H1 (cell line): ENCODE data around the gene SLC9C2. TPM values are rescaled to one million over a fixed set of nuclear protein-coding genes. Genes with fewer than 3 reads are reported as not detected.

ENCODE experiments used
- CTCF ChIA-PET: fragments of 300-600 bp; sonication (Branson Sonifier 250); formaldehyde crosslinking; loops from one replicate; lab custom pipeline; 2021; ENCODE audit not compliant: partially characterized antibody; lab: Charles Lee
- POLR2A ChIA-PET: fragments of 300-600 bp; sonication (Branson Sonifier 250); formaldehyde crosslinking; loops from one replicate; lab custom pipeline; 2021; ENCODE audit warnings: inconsistent platforms; ENCODE audit not compliant: partially characterized antibody; lab: Charles Lee
- DNase-seq, 2 experiments: peaks; one replicate each; pipeline versions ENCODE4 v3.0.0 to v3.0.0-alpha.2; 2010 to 2022; ENCODE audit warnings: low spot score in 2 of 2, low read depth in 1 of 2, mixed read lengths in 1 of 2
- FAIRE-seq: peaks from 2 replicates; lab custom pipeline; 2011; peaks lifted over from hg19 to GRCh38; lab: Jason Lieb, UNC
- H2AFZ ChIP-seq: 2 replicates; pipeline ENCODE4 v1.8.1; 2012; ENCODE audit warnings: low read length, inconsistent platforms
- H2AK5ac ChIP-seq: 2 replicates; pipeline ENCODE4 v1.6.1; 2013; ENCODE audit warnings: low read depth, low read length
- H2BK120ac ChIP-seq: replicated peaks from 2 replicates; pipeline ENCODE3; 2013; ENCODE audit warnings: low read depth, low read length, inconsistent platforms
- H2BK12ac ChIP-seq: 2 replicates; pipeline ENCODE4 v1.6.1; 2013; ENCODE audit warnings: low read depth, low read length
- H2BK15ac ChIP-seq: 2 replicates; pipeline ENCODE4 v1.6.1; 2013; ENCODE audit warnings: low read length
- H2BK20ac ChIP-seq: 2 replicates; pipeline ENCODE4 v1.6.1; 2013; ENCODE audit warnings: low read length
- H2BK5ac ChIP-seq: 2 replicates; pipeline ENCODE4 v1.6.1; 2013; ENCODE audit warnings: low read depth, low read length
- H3K14ac ChIP-seq: 2 replicates; pipeline ENCODE4 v1.6.1; 2013; ENCODE audit warnings: inconsistent platforms; ENCODE audit not compliant: insufficient read length
- H3K18ac ChIP-seq: 2 replicates; pipeline ENCODE4 v1.6.1; 2013; ENCODE audit warnings: low read length; ENCODE audit errors: extremely low read depth
- H3K23ac ChIP-seq: 2 replicates; pipeline ENCODE4 v1.6.1; 2013; ENCODE audit warnings: inconsistent platforms; ENCODE audit not compliant: insufficient read length
- H3K23me2 ChIP-seq: 2 replicates; pipeline ENCODE4 v1.6.1; 2013; ENCODE audit warnings: low read depth, low read length
- H3K27ac ChIP-seq: 2 replicates; pipeline ENCODE4 v1.6.1; 2011; ENCODE audit warnings: low read depth, low read length, inconsistent platforms
- H3K27me3 ChIP-seq, 4 experiments: replicated peaks in 1 of 4; 1 replicate in 1 of 4; 2 replicates in 3 of 4; pipeline versions ENCODE4 v1.6.1 to v1.8.1; 2011 to 2013; ENCODE audit warnings: low read length in 3 of 4, mild to moderate bottlenecking in 3 of 4, inconsistent platforms in 2 of 4, mixed read lengths in 2 of 4, moderate library complexity in 1 of 4; ENCODE audit not compliant: control insufficient read depth in 3 of 4, insufficient read depth in 3 of 4; ENCODE audit errors: extremely low read depth in 1 of 4
- H3K36me3 ChIP-seq, 4 experiments: 2 replicates each; pipeline versions ENCODE4 v1.6.1 to v1.8.1; 2011 to 2013; ENCODE audit warnings: mild to moderate bottlenecking in 4 of 4, low read length in 3 of 4, moderate library complexity in 2 of 4, control low read depth in 1 of 4, inconsistent platforms in 1 of 4; ENCODE audit not compliant: insufficient read depth in 4 of 4, control insufficient read depth in 2 of 4
- H3K4ac ChIP-seq: replicated peaks from 2 replicates; pipeline ENCODE3; 2013; ENCODE audit warnings: low read length, low read depth, mixed read lengths, inconsistent platforms; ENCODE audit not compliant: insufficient read length
- H3K4me1 ChIP-seq, 4 experiments: replicated peaks in 1 of 4; 1 replicate in 1 of 4; 2 replicates in 3 of 4; pipeline versions ENCODE4 v1.6.1 to v1.8.1; 2011 to 2013; ENCODE audit warnings: low read length in 3 of 4, inconsistent platforms in 2 of 4, mixed read lengths in 1 of 4; ENCODE audit not compliant: insufficient read depth in 4 of 4, control insufficient read depth in 3 of 4
- H3K4me2 ChIP-seq, 2 experiments: 2 replicates each; pipeline versions ENCODE4 v1.6.1 to v1.8.1; 2011 to 2013; ENCODE audit warnings: low read depth in 2 of 2, low read length in 2 of 2, control low read depth in 1 of 2, inconsistent platforms in 1 of 2, mild to moderate bottlenecking in 1 of 2; ENCODE audit not compliant: insufficient read depth in 1 of 2
- H3K4me3 ChIP-seq, 4 experiments: fragments of 200-600, 300-600 bp in 1 of 4; sonication (generic), shearing (Covaris generic), sonication (Bioruptor Twin) in 1 of 4; 2 replicates each; pipeline versions ENCODE4 v1.5.1 to v1.8.1; 2011 to 2016; ENCODE audit warnings: low read length in 4 of 4, low read depth in 3 of 4, control low read depth in 2 of 4, inconsistent platforms in 2 of 4, mild to moderate bottlenecking in 2 of 4, mixed read lengths in 1 of 4, moderate library complexity in 1 of 4; ENCODE audit not compliant: insufficient read depth in 2 of 4; ENCODE audit errors: extremely low read depth in 1 of 4
- H3K56ac ChIP-seq: replicated peaks from 2 replicates; pipeline ENCODE3; 2013; ENCODE audit warnings: low read depth, mild to moderate bottlenecking, mixed read lengths, low read length, inconsistent platforms; ENCODE audit not compliant: insufficient read length
- H3K79me1 ChIP-seq: 2 replicates; pipeline ENCODE4 v1.6.1; 2013; ENCODE audit warnings: low read depth, low read length, control low read depth
- H3K79me2 ChIP-seq, 2 experiments: 2 replicates each; pipeline versions ENCODE4 v1.6.1 to v1.8.1; 2012 to 2013; ENCODE audit warnings: low read length in 2 of 2, mild to moderate bottlenecking in 2 of 2, inconsistent platforms in 1 of 2; ENCODE audit not compliant: insufficient read depth in 2 of 2, control insufficient read depth in 1 of 2
- H3K9ac ChIP-seq, 4 experiments: replicated peaks in 1 of 4; 1 replicate in 1 of 4; 2 replicates in 3 of 4; pipeline versions ENCODE4 v1.6.1 to v1.8.1; 2011 to 2013; ENCODE audit warnings: low read depth in 3 of 4, low read length in 3 of 4, control low read depth in 2 of 4, mild to moderate bottlenecking in 2 of 4, moderate library complexity in 2 of 4, inconsistent platforms in 1 of 4; ENCODE audit errors: extremely low read depth in 1 of 4
- H3K9me3 ChIP-seq, 2 experiments: 2 replicates each; pipeline versions ENCODE4 v1.6.1 to v1.8.1; 2012 to 2013; ENCODE audit warnings: mild to moderate bottlenecking in 2 of 2, moderate library complexity in 2 of 2, control low read depth in 1 of 2, inconsistent platforms in 1 of 2, low read depth in 1 of 2, low read length in 1 of 2, mixed read lengths in 1 of 2; ENCODE audit not compliant: insufficient read depth in 2 of 2
- H4K20me1 ChIP-seq, 2 experiments: replicated peaks in 1 of 2; 2 replicates each; pipeline versions ENCODE3 to v1.8.1; 2011 to 2013; ENCODE audit warnings: inconsistent platforms in 2 of 2, low read length in 2 of 2, mild to moderate bottlenecking in 1 of 2; ENCODE audit not compliant: insufficient read depth in 2 of 2, control insufficient read depth in 1 of 2
- H4K5ac ChIP-seq: 2 replicates; pipeline ENCODE4 v1.6.1; 2013; ENCODE audit warnings: low read length, low read depth, mixed read lengths, inconsistent platforms; ENCODE audit not compliant: insufficient read length
- H4K8ac ChIP-seq: 2 replicates; pipeline ENCODE4 v1.8.0; 2013; ENCODE audit warnings: mild to moderate bottlenecking, moderate library complexity, low read length, inconsistent platforms; ENCODE audit not compliant: insufficient read depth; ENCODE audit errors: extremely low read depth
- H4K91ac ChIP-seq: replicated peaks from 2 replicates; pipeline ENCODE3; 2013; ENCODE audit warnings: low read length, mixed read lengths, inconsistent platforms; ENCODE audit not compliant: insufficient read length
- WGBS, 2 experiments: shearing (Covaris generic) in 1 of 2; methylation state at CpG; one replicate each; pipeline versions ENCODE4 v1.1.6 to v1.1.7; 2013 to 2015; ENCODE audit warnings: low lambda C conversion rate in 2 of 2, mixed read lengths in 2 of 2, inconsistent platforms in 1 of 2, low coverage in 1 of 2, missing lambda C conversion rate in 1 of 2; ENCODE audit not compliant: insufficient replicate concordance in 2 of 2, insufficient coverage in 1 of 2, insufficient read length in 1 of 2; ENCODE audit errors: extremely low coverage in 1 of 2, missing lambda C conversion rate in 1 of 2; 5-methylcytosine and 5-hydroxymethylcytosine counted together
- polyA plus RNA-seq, 7 experiments: library from polyadenylated mRNA; depleted of rRNA in 3 of 7; stranded (reverse) in 5 of 7; unstranded in 2 of 7; fragments of >200 nt in 5 of 7; fragments of 200-250 nt in 2 of 7; gene quantifications; 1 replicate in 5 of 7; 2 replicates in 1 of 7; 4 replicates in 1 of 7; pipeline versions ENCODE4 v1.2.1 to v1.2.3, GENCODE V29; 2011 to 2013; ENCODE audit warnings: missing spikeins in 2 of 7, mixed read lengths in 2 of 7
- total RNA-seq: library from RNA; stranded (reverse); fragmentation: NEBNext Ultra II Directional; extraction: Animal tissue kit (Norgen Biotek cat#: 25700); gene quantifications from 2 replicates; pipeline ENCODE4 v1.2.1, GENCODE V29; 2021

SLC9C2 gene
- total and polyA plus RNA-seq, 2 of the 8 experiments (the other 6 are each of a cell fraction or from before 2014, with no cell fraction given) = not detected

GRCh38 chr1:173549813-173550212 lies 53.1 kb downstream of the SLC9C2 start:
- Histone ChIP-seq H2BK120ac (no peak overlapping the region), H4K91ac (no peak overlapping the region), H2AK5ac (no peak overlapping the region), H2AFZ (no peak overlapping the region), H3K79me1 (no peaks in the 10 kb centered on the region), H3K27me3 (no peaks in the 10 kb centered on the region), H4K5ac (no peak overlapping the region), H3K4me2 (no peak overlapping the region), H2BK20ac (no peak overlapping the region), H3K14ac (no peak overlapping the region), H3K9ac (no peak overlapping the region), H3K36me3 (no peaks in the 10 kb centered on the region), H3K9me3 (no peaks in the 10 kb centered on the region), H3K4me3 (no peak overlapping the region), H2BK12ac (no peak overlapping the region), H3K18ac (no peak overlapping the region), H3K23ac (no peak overlapping the region), H3K23me2 (no peaks in the 10 kb centered on the region), H4K8ac (no peak overlapping the region), H3K4ac (no peak overlapping the region), H3K56ac (no peak overlapping the region), H4K20me1 (no peaks in the 10 kb centered on the region), H3K79me2 (no peaks in the 10 kb centered on the region), H2BK15ac (no peak overlapping the region), H3K27ac (no peak overlapping the region), H3K4me1 (no peaks in the 10 kb centered on the region), H2BK5ac (no peak overlapping the region)
- CTCF ChIA-PET = interaction anchor here (0.7 to 1.4 kb wide), 3 partner anchors 9 to 110 kb away, joined by 3 to 5 read pairs (median 3); no protein-coding TSS in a partner anchor
- FAIRE-seq (no peak), DNase-seq (no peak)
- 87% methylated on average over 2 of the region's 2 CpGs; no CpG with 5 or more reads in 1 of the 2 experiments for WGBS, 2 experiments
- POLR2A ChIA-PET = no interaction called here
